Chondrocyte (in vitro differentiated cells): ENCODE results near the gene AFF3. TPM values are rescaled to one million over a fixed set of nuclear protein-coding genes. Genes with fewer than 3 reads are reported as not detected.
A peak's percentile ranks its signal among the peaks of the same experiment; 100 is the strongest.

Experiments
- DNase-seq: peaks from one replicate; pipeline ENCODE4 v3.0.0; 2021; ENCODE audit warnings: mixed read lengths, low spot score
- H3K27ac Mint-ChIP-seq: one replicate; pipeline ENCODE4 v1.8.0; 2021; ENCODE audit warnings: mild to moderate bottlenecking, moderate library complexity, mixed read lengths; ENCODE audit not compliant: unreplicated experiment
- H3K27me3 Mint-ChIP-seq: 2 replicates; pipeline ENCODE4 v1.8.0; 2021; ENCODE audit warnings: low read depth, mixed read lengths
- H3K36me3 Mint-ChIP-seq: 2 replicates; pipeline ENCODE4 v1.8.0; 2021; ENCODE audit warnings: low read depth, mixed read lengths
- H3K4me1 Mint-ChIP-seq: 2 replicates; pipeline ENCODE4 v1.8.0; 2021; ENCODE audit warnings: low read depth, mild to moderate bottlenecking, mixed read lengths
- H3K4me3 Mint-ChIP-seq: one replicate; pipeline ENCODE4 v1.8.0; 2021; ENCODE audit warnings: mild to moderate bottlenecking, moderate library complexity, mixed read lengths; ENCODE audit not compliant: unreplicated experiment
- H3K9me3 Mint-ChIP-seq: 2 replicates; pipeline ENCODE4 v1.8.0; 2021; ENCODE audit warnings: low read depth, mixed read lengths
- CTCF ChIP-seq: fragments of 200-600 bp; sonication (generic); IDR thresholded peaks from 2 replicates; pipeline ENCODE4 v1.5.0; 2021; ENCODE audit warnings: antibody characterized with exemption, mild to moderate bottlenecking, moderate library complexity
- total RNA-seq: library from RNA; stranded (reverse); gene quantifications from 3 replicates; pipeline ENCODE4 v1.2.1, GENCODE V29; 2021

AFF3 gene
- total RNA-seq, 1 donor from 2014 or later, result 127 TPM

- H3K9me3 Mint-ChIP-seq, result peaks cover 6% of the 10 kb centered on the region
- no peak for DNase-seq
- peak overlapping the region; percentile 71 for H3K27ac Mint-ChIP-seq
- TF ChIP-seq CTCF, result no peak
- peaks cover 74% of the 10 kb centered on the region for H3K4me1 Mint-ChIP-seq
- H3K4me3 Mint-ChIP-seq, result no peak overlapping the region
- H3K27me3 Mint-ChIP-seq, result no peaks in the 10 kb centered on the region
- peaks cover 24% of the 10 kb centered on the region for H3K36me3 Mint-ChIP-seq
Observed at GRCh38 chr2:100066246-100066645, 76.1 kb downstream of the AFF3 start.

- Mint-ChIP-seq H3K27me3 (no peaks in the 10 kb centered on the region), H3K4me1 (peaks cover 72% of the 10 kb centered on the region), H3K36me3 (peaks cover 25% of the 10 kb centered on the region), H3K27ac (peak overlapping the region; percentile 28), H3K9me3 (peaks cover 6% of the 10 kb centered on the region), H3K4me3 (no peak overlapping the region)
- TF ChIP-seq CTCF, result no peak
- no peak for DNase-seq
Observed at GRCh38 chr2:100064592-100065428, 77.6 kb downstream of the AFF3 start.

GRCh38 chr2:100064165-100064564 is 78.2 kb downstream of the AFF3 start:
- Mint-ChIP-seq H3K27me3 (no peaks in the 10 kb centered on the region), H3K36me3 (peaks cover 25% of the 10 kb centered on the region), H3K4me3 (no peak overlapping the region), H3K9me3 (peaks cover 6% of the 10 kb centered on the region), H3K27ac (no peak overlapping the region), H3K4me1 (peaks cover 72% of the 10 kb centered on the region)
- DNase-seq, result no peak
- TF ChIP-seq CTCF, result no peak

GRCh38 chr2:100063459-100063953 is 78.9 kb downstream of the AFF3 start:
- H3K4me3 Mint-ChIP-seq, result no peak overlapping the region
- H3K27ac Mint-ChIP-seq, result no peak overlapping the region
- H3K4me1 Mint-ChIP-seq, result peaks cover 69% of the 10 kb centered on the region
- TF ChIP-seq CTCF, result no peak
- no peak for DNase-seq
- peaks cover 25% of the 10 kb centered on the region for H3K36me3 Mint-ChIP-seq
- peaks cover 6% of the 10 kb centered on the region for H3K9me3 Mint-ChIP-seq
- H3K27me3 Mint-ChIP-seq, result no peaks in the 10 kb centered on the region

GRCh38 chr2:100062336-100062735 is 80.1 kb downstream of the AFF3 start:
- TF ChIP-seq CTCF, result no peak
- peaks cover 28% of the 10 kb centered on the region for H3K36me3 Mint-ChIP-seq
- H3K27me3 Mint-ChIP-seq, result no peaks in the 10 kb centered on the region
- H3K9me3 Mint-ChIP-seq, result peaks cover 6% of the 10 kb centered on the region
- no peak overlapping the region for H3K4me3 Mint-ChIP-seq
- H3K4me1 Mint-ChIP-seq, result peaks cover 69% of the 10 kb centered on the region
- no peak for DNase-seq
- peak overlapping the region; percentile 6 for H3K27ac Mint-ChIP-seq
